HG03457 (cell line): Measurements from ENCODE around the gene CYBB.
A peak's percentile ranks its signal among the peaks of the same experiment; 100 is the strongest.

Experiments used
- ATAC-seq: cut with Tn5 transposase; IDR thresholded peaks from one replicate; pipeline ENCODE4 v1.9.1; 2021; ENCODE audit warnings: moderate number of reproducible peaks; ENCODE audit not compliant: unreplicated experiment

CYBB gene

GRCh38 chrX:37785569-37785968 lies 5.7 kb downstream of the CYBB start:
- ATAC-seq: no peak

- peak; percentile 59 for ATAC-seq
These were observed 7.0 kb downstream of the CYBB start for GRCh38 chrX:37786624-37787422.

- peak; percentile 51 for ATAC-seq
These were observed 7.6 kb downstream of the CYBB start for GRCh38 chrX:37787423-37787869.

DNA sequence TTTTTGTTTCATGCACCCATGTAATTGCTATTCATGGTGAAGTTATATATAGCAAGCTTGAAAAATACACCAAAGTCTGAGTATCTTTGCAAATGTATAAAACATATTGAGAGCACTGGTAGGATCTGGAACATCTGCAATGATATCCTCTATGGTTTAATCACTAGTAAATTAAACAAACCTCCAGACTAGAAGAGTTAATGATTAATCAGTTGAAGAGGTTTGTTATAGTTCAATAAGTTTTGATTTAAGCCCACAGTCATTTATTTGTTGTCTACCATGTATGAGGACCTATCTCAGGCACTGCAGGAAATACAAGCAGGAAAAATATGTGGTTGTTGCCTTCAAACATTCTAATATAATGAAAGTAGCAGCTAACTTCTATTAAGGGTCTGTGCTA lies 16.5 kb downstream of the CYBB start:
- no peak for ATAC-seq

- ATAC-seq: peak; percentile 93
These were observed 16.9 kb downstream of the CYBB start for GRCh38 chrX:37796805-37797204.

- no peak for ATAC-seq
These were observed 20.1 kb downstream of the CYBB start for GRCh38 chrX:37799936-37800335.

- ATAC-seq: no peak
These were observed 20.9 kb downstream of the CYBB start for GRCh38 chrX:37800717-37801116.

DNA sequence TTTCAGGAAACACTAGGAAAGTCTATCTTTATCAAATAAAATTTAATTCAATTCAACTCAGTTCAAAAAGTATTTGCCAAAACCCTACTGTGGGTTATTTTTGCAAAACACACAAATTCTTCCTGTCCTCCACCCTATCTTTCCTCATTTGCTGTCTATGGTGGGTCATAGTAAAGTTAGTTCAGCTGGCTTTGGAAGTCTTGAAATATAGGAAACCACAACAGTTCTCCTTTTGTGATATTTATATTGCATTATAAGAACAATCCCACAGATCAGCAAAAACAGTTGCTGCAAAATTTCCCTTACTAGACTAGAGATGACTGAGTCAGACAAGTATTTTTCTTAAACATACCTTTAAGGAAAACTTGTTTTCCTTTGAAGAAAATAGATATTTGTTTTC lies 22.2 kb downstream of the CYBB start:
- no peak for ATAC-seq

GRCh38 chrX:37803057-37803456 lies 23.2 kb downstream of the CYBB start:
- ATAC-seq: no peak

- no peak for ATAC-seq
These were observed 30.1 kb downstream of the CYBB start for GRCh38 chrX:37809970-37810369.

GRCh38 chrX:37812110-37812509 lies 32.3 kb downstream of the CYBB start:
- no peak for ATAC-seq

DNA sequence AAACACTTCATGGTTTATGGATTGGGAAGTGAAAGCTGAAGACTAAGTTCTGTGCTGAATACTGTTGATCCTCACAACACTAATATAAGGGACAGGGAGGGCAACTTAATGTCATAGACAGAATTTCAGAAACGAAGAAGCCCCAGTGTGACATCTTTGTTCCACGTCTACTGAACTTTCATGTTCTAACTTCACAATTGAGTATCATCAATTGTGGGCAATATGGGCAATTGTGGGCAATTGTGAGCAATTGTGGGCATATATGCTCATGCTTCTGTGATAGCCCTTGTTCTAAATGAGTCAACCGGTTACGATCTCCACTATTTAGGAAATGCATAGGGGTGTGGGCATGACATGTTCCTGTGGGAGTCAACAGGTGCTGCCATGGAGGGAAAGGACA lies 33.7 kb downstream of the CYBB start:
- no peak for ATAC-seq

DNA sequence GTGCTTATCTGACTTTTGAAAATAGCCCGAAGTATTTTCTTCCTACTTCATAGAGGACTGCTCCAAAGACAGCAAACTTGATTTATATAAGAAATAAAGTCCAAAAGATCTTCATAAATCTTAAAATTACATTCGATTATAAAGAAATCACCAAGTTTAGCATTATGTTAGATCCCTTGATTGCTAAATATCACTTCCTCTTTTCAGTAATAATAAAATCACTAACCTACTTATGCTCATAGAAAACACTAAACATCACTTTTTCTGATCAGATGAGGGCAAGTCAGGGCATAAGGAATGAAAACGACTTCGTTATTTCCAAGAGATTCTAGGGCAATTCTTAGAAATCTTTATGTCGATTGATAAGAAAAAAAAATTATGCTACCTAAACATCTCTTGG lies 35.5 kb downstream of the CYBB start:
- no peak for ATAC-seq

DNA sequence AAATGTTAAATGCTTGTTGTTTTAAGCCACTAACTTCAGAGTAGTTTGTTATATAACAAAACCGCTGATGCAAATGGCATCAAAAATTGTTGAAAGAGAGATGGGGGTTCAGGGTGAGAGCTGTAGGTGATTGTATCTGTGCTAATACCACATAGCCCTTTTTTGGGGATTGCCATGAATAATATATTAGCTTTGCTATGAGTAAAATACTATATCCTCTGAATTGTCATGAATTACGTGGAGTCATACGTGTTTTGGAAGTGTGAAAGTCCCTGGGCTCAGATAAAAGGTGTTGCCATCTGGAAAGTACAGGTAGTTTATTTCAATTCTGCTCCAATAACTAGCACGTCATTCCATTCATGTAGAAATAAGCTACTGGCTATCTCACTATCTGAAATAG lies 36.9 kb downstream of the CYBB start:
- ATAC-seq: no peak

GRCh38 chrX:37817176-37817575 lies 37.3 kb downstream of the CYBB start:
- no peak for ATAC-seq

DNA sequence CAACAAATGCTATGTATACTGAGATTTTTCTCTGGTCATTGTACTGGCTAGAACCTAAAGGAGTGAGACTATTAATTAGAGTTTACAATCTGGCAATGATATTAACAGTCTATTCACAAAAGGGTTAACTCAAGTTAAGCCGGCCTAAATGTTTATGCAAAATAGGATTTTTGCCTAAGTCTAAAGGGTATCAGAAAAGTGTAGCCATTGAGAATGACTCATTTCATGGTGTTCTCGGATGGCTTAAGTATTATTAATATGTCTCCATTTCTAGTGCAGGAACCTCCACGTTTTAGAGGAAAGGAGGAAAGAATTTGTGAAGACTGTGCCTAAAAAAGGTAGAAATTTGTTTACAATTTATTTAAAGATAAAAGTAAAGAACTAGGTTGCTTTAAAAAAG lies 37.7 kb downstream of the CYBB start:
- ATAC-seq: no peak

- no peak for ATAC-seq
These were observed 38.2 kb downstream of the CYBB start for GRCh38 chrX:37818031-37818430.

GRCh38 chrX:37820646-37821045 lies 40.8 kb downstream of the CYBB start:
- no peak for ATAC-seq

DNA sequence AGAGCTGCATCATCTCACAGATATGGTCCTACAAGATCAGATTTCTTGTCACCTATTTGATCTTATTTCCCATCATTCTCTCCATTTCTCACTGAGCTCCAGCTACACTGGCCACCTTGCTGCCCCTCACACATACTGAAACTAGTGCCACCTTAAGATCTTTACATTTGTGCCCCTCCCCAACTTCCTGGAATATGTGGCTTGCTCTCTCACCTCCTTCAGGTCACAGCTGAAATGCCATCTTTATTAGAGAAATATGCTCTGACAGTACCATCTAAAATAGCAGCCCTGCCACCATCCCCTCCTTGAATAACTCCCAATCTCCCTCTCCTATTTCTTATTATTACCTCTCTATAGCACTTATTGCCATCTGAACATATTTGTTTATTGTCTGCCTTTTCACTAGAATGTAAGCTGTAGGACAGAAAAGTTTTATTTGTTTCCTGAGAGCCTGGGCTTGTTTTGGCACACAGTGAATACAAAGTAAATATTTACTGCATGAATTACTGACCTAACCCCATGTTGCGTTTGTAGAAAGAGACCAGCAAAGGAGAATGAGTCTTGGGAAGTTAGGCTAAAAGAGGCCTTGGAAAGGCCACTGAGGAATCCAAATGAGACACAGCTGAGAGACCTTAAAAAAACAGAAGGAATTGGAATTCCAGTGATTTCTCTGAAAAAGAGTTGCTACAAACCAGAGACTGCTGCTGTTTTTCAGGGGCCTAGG lies 44.8 kb downstream of the CYBB start:
- no peak for ATAC-seq

- no peak for ATAC-seq
These were observed 45.5 kb downstream of the CYBB start for GRCh38 chrX:37825215-37825842.

GRCh38 chrX:37829721-37830120 lies 49.9 kb downstream of the CYBB start:
- no peak for ATAC-seq

GRCh38 chrX:37830371-37830770 lies 50.5 kb downstream of the CYBB start:
- no peak for ATAC-seq
